Psoas muscle (tissue), 8 donors: ENCODE data around the gene MGLL. TPM values are rescaled to one million over a fixed set of nuclear protein-coding genes. Genes with fewer than 3 reads are reported as not detected.

Experiments used
- ATAC-seq, 4 donors: fragments of 200-7000 bp; cut with Tn5 transposase; one replicate each; pipeline ENCODE4 v1.9.1; 2020; ENCODE audit warnings: moderate library complexity in 3 of 4, mild to moderate bottlenecking in 2 of 4
- DNase-seq, 2 donors: peaks; one replicate each; pipeline ENCODE4 v3.0.0-alpha.2; 2020
- H3K27ac ChIP-seq: fragments of 200-600 bp; one replicate; pipeline ENCODE4 v1.8.0; 2022
- H3K27me3 ChIP-seq, 3 donors: fragments of 200-600 bp in 1 of 3; one replicate each; pipeline versions ENCODE4 v1.6.1 to v1.8.0; 2013 to 2022; ENCODE audit warnings: low read length in 2 of 3, mild to moderate bottlenecking in 2 of 3, moderate library complexity in 1 of 3; ENCODE audit not compliant: insufficient read depth in 3 of 3
- H3K36me3 ChIP-seq, 2 donors: fragments of 200-600 bp in 1 of 2; one replicate each; pipeline versions ENCODE4 v1.6.1 to v1.8.0; 2013 to 2022; ENCODE audit warnings: low read depth in 1 of 2, mild to moderate bottlenecking in 1 of 2, moderate library complexity in 1 of 2; ENCODE audit not compliant: insufficient read depth in 1 of 2
- H3K4me1 ChIP-seq: fragments of 200-600 bp; one replicate; pipeline ENCODE4 v1.8.0; 2022
- H3K4me3 ChIP-seq: fragments of 200-600 bp; one replicate; pipeline ENCODE4 v1.8.0; 2022; ENCODE audit warnings: mild to moderate bottlenecking
- H3K9me3 ChIP-seq: fragments of 200-600 bp; one replicate; pipeline ENCODE4 v1.8.0; 2022
- WGBS, 3 donors: extraction: QIAGEN DNeasy Blood & Tissue Kit; methylation state at CpG; one replicate each; pipeline versions ENCODE4 v1.1.6 to v1.1.7; 2013; 5-methylcytosine and 5-hydroxymethylcytosine counted together
- intact Hi-C, 2 donors: fragments of 100-400 bp; cut with DNase I; formaldehyde crosslinking; loops; one replicate each; pipeline versions ENCODE4 v1.11.0 to v1.14.2; 2022
- polyA plus RNA-seq, 3 donors: library from polyadenylated mRNA; stranded (reverse); fragments of 200-250 nt; gene quantifications; one replicate each; pipeline ENCODE4 v1.2.3, GENCODE V29; 2013
- total RNA-seq, 4 donors: library from RNA; stranded (reverse); fragmentation: NEBNext Ultra II Directional in 2 of 4; extraction: Animal tissue kit (Norgen Biotek cat#: 25700) in 2 of 4; gene quantifications; one replicate each; pipeline versions ENCODE4 v1.2.1 to v1.2.4, GENCODE V29; 2021 to 2023
- TF ChIP-seq, protein P1 (sequence below): fragments of 200-600 bp; IDR thresholded peaks from one replicate; pipeline ENCODE4 v1.8.0; 2022; ENCODE audit warnings: antibody characterized with exemption
- donor health status: healthy with polysubstance abuse.
- donor health status: DM: no; HTN: no; CAD: no; lungs with moderate emphysema.
- donor health status: Bipolar disorder and iron deficiency.
- donor health status: healthy.
- donor health status: DM: yes; HTN: yes; CAD: no.
- donor health status: DM: no; HTN: no; CAD: no.
- donor health status: DM: no; HTN: no; CAD: no.
- donor health status: DM: yes; HTN: yes; CAD: no.

Gene MGLL
- total and polyA plus RNA-seq, 7 donors = 32.8 to 85.6 (median 63.0) TPM

DNA sequence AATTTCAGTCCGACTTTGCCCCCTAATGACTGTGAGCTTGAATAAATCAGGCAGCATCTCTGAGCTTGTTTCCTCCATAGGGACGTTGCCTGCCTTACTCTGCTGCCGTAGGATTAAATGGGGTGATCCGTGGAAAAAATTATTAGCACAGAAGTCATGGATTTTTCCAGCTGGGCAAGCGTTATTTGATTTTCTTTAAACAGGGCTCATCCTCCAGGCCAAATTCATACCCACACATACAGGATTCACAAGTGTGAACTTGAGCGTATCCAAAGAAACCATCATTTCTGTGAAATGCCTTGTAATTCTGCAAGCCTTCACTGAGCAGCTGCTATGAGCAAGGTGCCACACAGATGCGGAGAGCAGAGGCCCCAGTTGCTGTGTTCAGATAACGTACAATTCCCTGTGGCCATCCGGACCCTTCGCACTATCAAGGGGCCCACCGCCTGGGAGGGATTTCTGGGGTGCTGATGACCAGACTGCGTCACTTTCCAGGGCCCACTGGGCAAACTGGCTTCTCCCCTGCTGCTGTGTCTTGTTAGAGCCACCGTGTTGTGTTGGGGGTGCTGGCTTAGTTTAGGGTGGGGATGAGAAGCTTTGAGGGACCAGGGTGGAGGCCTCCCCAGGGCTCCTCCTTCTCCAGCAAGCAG is 61.4 kb downstream of the MGLL start:
- H3K4me3 ChIP-seq = no peak overlapping the region
- DNase-seq = peak in 1 of 2 donors; percentile 44
- H3K4me1 ChIP-seq = peaks cover 45% of the 10 kb centered on the region
- WGBS, 3 donors = 54 to 67% (median 58%) methylated on average over 13 of the region's 13 CpGs
- peaks cover 0 to 9% of the 10 kb centered on the region in 2 donors for H3K36me3 ChIP-seq
- ATAC-seq = peak in 1 of 4 donors; percentile 9
- H3K27me3 ChIP-seq = no peaks in the 10 kb centered on the region
- peak overlapping the region; percentile 83 for H3K27ac ChIP-seq
- TF ChIP-seq, protein P1, sequence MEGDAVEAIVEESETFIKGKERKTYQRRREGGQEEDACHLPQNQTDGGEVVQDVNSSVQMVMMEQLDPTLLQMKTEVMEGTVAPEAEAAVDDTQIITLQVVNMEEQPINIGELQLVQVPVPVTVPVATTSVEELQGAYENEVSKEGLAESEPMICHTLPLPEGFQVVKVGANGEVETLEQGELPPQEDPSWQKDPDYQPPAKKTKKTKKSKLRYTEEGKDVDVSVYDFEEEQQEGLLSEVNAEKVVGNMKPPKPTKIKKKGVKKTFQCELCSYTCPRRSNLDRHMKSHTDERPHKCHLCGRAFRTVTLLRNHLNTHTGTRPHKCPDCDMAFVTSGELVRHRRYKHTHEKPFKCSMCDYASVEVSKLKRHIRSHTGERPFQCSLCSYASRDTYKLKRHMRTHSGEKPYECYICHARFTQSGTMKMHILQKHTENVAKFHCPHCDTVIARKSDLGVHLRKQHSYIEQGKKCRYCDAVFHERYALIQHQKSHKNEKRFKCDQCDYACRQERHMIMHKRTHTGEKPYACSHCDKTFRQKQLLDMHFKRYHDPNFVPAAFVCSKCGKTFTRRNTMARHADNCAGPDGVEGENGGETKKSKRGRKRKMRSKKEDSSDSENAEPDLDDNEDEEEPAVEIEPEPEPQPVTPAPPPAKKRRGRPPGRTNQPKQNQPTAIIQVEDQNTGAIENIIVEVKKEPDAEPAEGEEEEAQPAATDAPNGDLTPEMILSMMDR = no peak
- no peaks in the 10 kb centered on the region for H3K9me3 ChIP-seq
- intact Hi-C loops = loop anchor here in 1 of 2 donors (5.0 kb wide), 1 partner anchor 56 kb away; no protein-coding TSS in a partner anchor

DNA sequence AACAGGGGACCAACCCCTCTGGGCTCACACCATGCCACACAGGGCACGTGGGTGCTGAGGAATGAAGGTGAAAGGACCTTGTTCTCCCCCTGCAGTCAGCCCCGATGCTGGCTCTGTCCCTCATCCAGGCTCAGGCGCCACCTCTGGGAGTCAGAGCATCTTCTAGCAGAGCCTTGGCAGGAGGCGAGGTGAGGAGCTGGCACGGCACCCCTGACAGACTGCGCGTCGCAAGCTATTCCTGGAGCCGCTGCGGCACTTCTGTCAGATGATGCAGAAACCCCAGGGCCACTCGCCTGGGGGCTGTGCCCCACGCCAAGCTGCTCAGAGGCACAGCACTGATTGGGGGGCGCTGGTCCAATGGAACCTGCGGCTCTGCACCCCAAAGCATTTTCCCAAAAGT is 62.0 kb downstream of the MGLL start:
- TF ChIP-seq, protein P1 = no peak
- WGBS, 3 donors = 35 to 53% (median 35%) methylated on average over 14 of the region's 14 CpGs
- H3K27ac ChIP-seq = peak overlapping the region; percentile 83
- peaks cover 0 to 9% of the 10 kb centered on the region in 2 donors for H3K36me3 ChIP-seq
- H3K4me3 ChIP-seq = no peak overlapping the region
- DNase-seq = peak; percentile 65 to 87
- no peaks in the 10 kb centered on the region for H3K27me3 ChIP-seq
- ATAC-seq = peak; percentile 84 to 90 (median 88)
- intact Hi-C loops = loop anchor here in 1 of 2 donors (5.0 kb wide), 1 partner anchor 57 kb away; no protein-coding TSS in a partner anchor
- H3K9me3 ChIP-seq = no peaks in the 10 kb centered on the region
- peaks cover 45% of the 10 kb centered on the region for H3K4me1 ChIP-seq

DNA sequence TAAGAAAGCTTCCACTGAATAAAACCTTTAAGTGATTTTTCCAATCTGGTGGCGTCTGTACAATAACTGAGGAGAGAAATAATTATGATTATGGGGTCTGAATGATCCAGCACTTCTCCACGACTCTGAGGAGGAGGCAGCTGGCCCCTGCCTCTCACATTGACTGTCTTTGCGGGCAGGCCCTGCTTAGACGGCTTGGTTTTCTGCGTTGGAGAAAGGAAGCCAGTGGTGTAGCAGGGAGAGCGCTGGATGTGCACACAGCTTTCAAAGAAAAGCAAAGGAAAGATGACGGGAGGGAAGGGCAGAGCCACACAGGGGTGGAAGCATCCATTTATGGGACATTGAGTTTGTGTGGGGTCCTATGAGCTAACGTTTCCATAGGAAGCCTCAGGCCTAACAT is 62.5 kb downstream of the MGLL start:
- WGBS, 3 donors = 80 to 85% (median 81%) methylated on average over 8 of the region's 8 CpGs
- no peaks in the 10 kb centered on the region for H3K9me3 ChIP-seq
- TF ChIP-seq, protein P1 = no peak
- intact Hi-C loops = loop anchor here in 1 of 2 donors (5.0 kb wide), 1 partner anchor 57 kb away; no protein-coding TSS in a partner anchor
- no peak overlapping the region for H3K4me3 ChIP-seq
- H3K27ac ChIP-seq = peak overlapping the region; percentile 36
- peaks cover 0 to 9% of the 10 kb centered on the region in 2 donors for H3K36me3 ChIP-seq
- H3K27me3 ChIP-seq = no peaks in the 10 kb centered on the region
- ATAC-seq (no peak), DNase-seq (no peak)
- peaks cover 45% of the 10 kb centered on the region for H3K4me1 ChIP-seq

DNA sequence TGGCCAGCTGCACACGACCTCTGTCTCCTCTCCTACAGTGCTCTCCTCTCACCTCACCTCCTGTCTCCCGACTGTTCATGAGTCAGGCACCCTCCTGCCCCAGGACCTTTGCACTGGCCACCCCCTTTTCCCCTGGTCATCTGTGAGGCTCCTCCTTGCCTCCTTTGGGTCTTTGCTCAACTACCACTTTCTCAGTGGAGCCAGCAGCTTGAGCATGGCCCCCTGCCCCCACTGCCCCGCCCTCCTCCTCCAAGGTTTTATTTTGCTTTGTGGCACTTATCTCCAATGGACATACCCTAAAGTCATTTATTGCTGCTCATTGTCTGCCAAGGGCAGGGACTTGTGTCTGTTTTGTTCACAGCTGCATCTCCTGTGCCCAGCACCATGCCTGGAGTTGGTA is 64.3 kb downstream of the MGLL start:
- H3K36me3 ChIP-seq = peaks cover 0 to 9% of the 10 kb centered on the region in 2 donors
- H3K27me3 ChIP-seq = no peaks in the 10 kb centered on the region
- no peak for ATAC-seq
- peaks cover 27% of the 10 kb centered on the region for H3K4me1 ChIP-seq
- TF ChIP-seq, protein P1 = no peak
- peak in 1 of 2 donors; percentile 15 for DNase-seq
- no peaks in the 10 kb centered on the region for H3K9me3 ChIP-seq
- H3K4me3 ChIP-seq = no peak overlapping the region
- H3K27ac ChIP-seq = no peak overlapping the region
- WGBS, 3 donors = 96 to 100% (median 96%) methylated on average over 3 of the region's 3 CpGs
- intact Hi-C loops = no loop called here
